HepG2 (cell line): Measurements from ENCODE around the gene CCDC183. TPM values are rescaled to one million over a fixed set of nuclear protein-coding genes. Genes with fewer than 3 reads are reported as not detected.
A peak's percentile ranks its signal among the peaks of the same experiment; 100 is the strongest.
"Not testable (repeated sequence)": the region's sequence is repeated elsewhere in the genome, so short reads cannot be mapped to it uniquely, and the experiment has no call there.

Experiments
- ATAC-seq: fragments of 200-7000 bp; cut with Tn5 transposase; 3 replicates; pipeline ENCODE4 v1.9.1; 2020; ENCODE audit warnings: mild to moderate bottlenecking, moderate library complexity
- BruUV-seq: library from RNA; stranded (reverse); fragments of 400-500 nt; replicated peaks from 2 replicates; lab custom pipeline; 2021; lab: Mats Ljungman, UMichigan
- CTCF ChIA-PET: fragments of 300-600 bp; formaldehyde crosslinking; extraction: SDS; loops from one replicate; lab custom pipeline; 2021; ENCODE audit warnings: low total read pairs, inconsistent platforms, low intra/inter-chr PET ratio; lab: Yijun Ruan, JAX
- POLR2A ChIA-PET: fragments of 350-600 bp; sonication (Branson Sonifier 250); formaldehyde crosslinking; loops from one replicate; lab custom pipeline; 2020; ENCODE audit warnings: antibody characterized with exemption, inconsistent platforms; lab: Yijun Ruan, JAX
- DNase-seq: peaks from one replicate; pipeline ENCODE4 v3.0.0-alpha.2; 2015; ENCODE audit warnings: low spot score
- FAIRE-seq: peaks from 3 replicates; lab custom pipeline; 2011; peaks lifted over from hg19 to GRCh38; lab: Jason Lieb, UNC
- H2AFZ ChIP-seq: one replicate; pipeline ENCODE4 v1.6.1; 2011; ENCODE audit warnings: low read length, inconsistent platforms
- H3K27ac ChIP-seq: fragments of 300-600 bp; 3 replicates; pipeline ENCODE4 v1.8.0; 2011; ENCODE audit warnings: mixed run types, mild to moderate bottlenecking, mixed read lengths, low read length, inconsistent platforms; ENCODE audit not compliant: insufficient read depth; ENCODE audit errors: extremely low read length
- H3K27me3 ChIP-seq, 2 experiments: fragments of 200-600 bp in 1 of 2; 2 replicates in 1 of 2; 3 replicates in 1 of 2; pipeline versions ENCODE4 v1.6.0 to v1.8.0; 2011; ENCODE audit warnings: low read length in 2 of 2, mild to moderate bottlenecking in 2 of 2, moderate library complexity in 2 of 2, inconsistent platforms in 1 of 2; ENCODE audit not compliant: insufficient read depth in 2 of 2, control insufficient read depth in 1 of 2
- H3K36me3 ChIP-seq, 2 experiments: fragments of 200-600 bp in 1 of 2; replicated peaks in 1 of 2; 2 replicates in 1 of 2; 3 replicates in 1 of 2; pipeline versions ENCODE4 v1.5.1 to v1.8.0; 2011; ENCODE audit warnings: low read length in 2 of 2, inconsistent platforms in 1 of 2; ENCODE audit not compliant: insufficient read depth in 2 of 2, control insufficient read depth in 1 of 2
- H3K4me1 ChIP-seq: 2 replicates; pipeline ENCODE4 v1.5.1; 2012; ENCODE audit warnings: low read length, inconsistent platforms; ENCODE audit not compliant: insufficient read depth
- H3K4me2 ChIP-seq: 2 replicates; pipeline ENCODE4 v1.6.0; 2011; ENCODE audit warnings: low read depth, low read length, inconsistent platforms
- H3K4me3 ChIP-seq, 3 experiments: fragments of 200-600 bp in 1 of 3; sonication (generic), shearing (Covaris generic) in 1 of 3; replicated peaks in 1 of 3; 2 replicates each; pipeline ENCODE4 v1.5.1; 2011 to 2016; ENCODE audit warnings: low read length in 3 of 3, inconsistent platforms in 2 of 3, low read depth in 2 of 3, mild to moderate bottlenecking in 2 of 3, control low read depth in 1 of 3, mixed read lengths in 1 of 3; ENCODE audit not compliant: insufficient read depth in 1 of 3
- H3K79me2 ChIP-seq: one replicate; pipeline ENCODE4 v1.6.1; 2011; ENCODE audit warnings: low read length, inconsistent platforms; ENCODE audit not compliant: insufficient read depth
- H3K9ac ChIP-seq: 2 replicates; pipeline ENCODE4 v1.6.0; 2011; ENCODE audit warnings: mild to moderate bottlenecking, low read depth, low read length, inconsistent platforms; ENCODE audit not compliant: insufficient read depth
- H3K9me3 ChIP-seq: 2 replicates; pipeline ENCODE4 v1.5.1; 2012; ENCODE audit warnings: mild to moderate bottlenecking, low read length
- H4K20me1 ChIP-seq: 2 replicates; pipeline ENCODE4 v1.6.0; 2011; ENCODE audit warnings: inconsistent platforms, mild to moderate bottlenecking, low read length, moderate library complexity; ENCODE audit not compliant: insufficient read depth
- AGO1 ChIP-seq: fragments of 200-400 bp; formaldehyde crosslinking; IDR thresholded peaks from 2 replicates; pipeline ENCODE4 v1.6.1; 2017; ENCODE audit warnings: mild to moderate bottlenecking, low read depth, low read length, moderate library complexity; ENCODE audit not compliant: poor library complexity, severe bottlenecking
- AKAP8 ChIP-seq: sonication (generic); formaldehyde crosslinking; IDR thresholded peaks from 2 replicates; pipeline ENCODE4 v1.5.1; 2020; ENCODE audit warnings: mild to moderate bottlenecking, missing genetic modification reagents
- ARID4A ChIP-seq: sonication (generic); formaldehyde crosslinking; IDR thresholded peaks from 2 replicates; pipeline ENCODE4 v1.5.0; 2020; ENCODE audit warnings: mild to moderate bottlenecking, missing genetic modification reagents, borderline replicate concordance
- CTCF ChIP-seq: sonication (generic); formaldehyde crosslinking; IDR thresholded peaks from 2 replicates; pipeline ENCODE4 v1.5.0; 2020; ENCODE audit warnings: mild to moderate bottlenecking, missing genetic modification reagents, moderate library complexity
- HDAC1 ChIP-seq: sonication (generic); formaldehyde crosslinking; IDR thresholded peaks from 2 replicates; pipeline ENCODE4 v1.5.1; 2020; ENCODE audit warnings: mild to moderate bottlenecking, missing genetic modification reagents
- HOXA3 ChIP-seq: sonication (generic); formaldehyde crosslinking; IDR thresholded peaks from 2 replicates; pipeline ENCODE4 v1.5.0; 2020; ENCODE audit warnings: missing genetic modification reagents
- IRF2 ChIP-seq: IDR thresholded peaks from 2 replicates; pipeline ENCODE4 v1.6.1; 2018; ENCODE audit warnings: missing genetic modification reagents, missing compliant biosample characterization
- KDM2A ChIP-seq: sonication (generic); formaldehyde crosslinking; IDR thresholded peaks from 2 replicates; pipeline ENCODE4 v1.4.0; 2020; ENCODE audit warnings: low read depth, missing genetic modification reagents, borderline replicate concordance
- KDM5B ChIP-seq: sonication (generic); formaldehyde crosslinking; IDR thresholded peaks from 2 replicates; pipeline ENCODE4 v1.4.0; 2020; ENCODE audit warnings: missing genetic modification reagents, mild to moderate bottlenecking, borderline replicate concordance
- MXD1 ChIP-seq: sonication (generic); formaldehyde crosslinking; IDR thresholded peaks from 2 replicates; pipeline ENCODE4 v1.4.0; 2020; ENCODE audit warnings: mild to moderate bottlenecking, missing genetic modification reagents
- PHF21A ChIP-seq: sonication (generic); formaldehyde crosslinking; IDR thresholded peaks from 2 replicates; pipeline ENCODE4 v1.5.0; 2020; ENCODE audit warnings: mild to moderate bottlenecking, missing genetic modification reagents
- RAD21 ChIP-seq: fragments of 450-650 bp; formaldehyde crosslinking; IDR thresholded peaks from 2 replicates; pipeline ENCODE4 v1.5.0; 2020; ENCODE audit warnings: mild to moderate bottlenecking
- SP1 ChIP-seq, 2 experiments: fragments of 450-650 bp in 1 of 2; sonication (generic) in 1 of 2; formaldehyde crosslinking in 1 of 2; IDR thresholded peaks; 2 replicates each; pipeline versions ENCODE4 v1.4.0 to v1.6.1; 2016 to 2020; ENCODE audit warnings: missing genetic modification reagents in 1 of 2
- SP5 ChIP-seq: IDR thresholded peaks from 2 replicates; pipeline ENCODE4 v1.6.1; 2016; ENCODE audit warnings: low read depth, borderline replicate concordance
- STAG1 ChIP-seq: sonication (generic); formaldehyde crosslinking; IDR thresholded peaks from 2 replicates; pipeline ENCODE4 v1.4.0; 2020; ENCODE audit warnings: missing genetic modification reagents
- WGBS: methylation state at CpG from one replicate; pipeline ENCODE4 v1.1.6; 2017; ENCODE audit warnings: low lambda C conversion rate; 5-methylcytosine and 5-hydroxymethylcytosine counted together
- in situ Hi-C: cut with HindIII; loops from 2 replicates; pipeline ENCODE4 v1.10.0; 2017; ENCODE audit warnings: low pct_unique_long_range_greater_than_20kb; ENCODE audit not compliant: extremely low pct_ligation_motif_present
- intact Hi-C: fragments of 100-400 bp; cut with micrococcal nuclease; formaldehyde crosslinking; loops from one replicate; pipeline ENCODE4 v1.10.0; 2022; ENCODE audit not compliant: unreplicated experiment
- polyA plus RNA-seq, 8 experiments: library from polyadenylated mRNA; depleted of rRNA in 3 of 8; stranded (reverse) in 7 of 8; unstranded in 1 of 8; fragments of >200 nt; fragmentation: Illumina TruSeq in 4 of 8; extraction: Trizol in 4 of 8; gene quantifications; 2 replicates each; pipeline versions ENCODE4 v1.2.1 to v1.2.3, GENCODE V29; 2011 to 2016; ENCODE audit warnings: low read depth in 4 of 8, missing spikeins in 1 of 8, mixed read lengths in 1 of 8; ENCODE audit not compliant: insufficient read depth in 1 of 8
- total RNA-seq, 5 experiments: library from RNA; depleted of rRNA; stranded (reverse); fragments of >200 nt; fragmentation: Illumina TruSeq; extraction: Trizol; gene quantifications; 2 replicates each; pipeline ENCODE4 v1.2.3, GENCODE V29; 2016; ENCODE audit warnings: low read depth in 1 of 5

The CCDC183 gene
- total and polyA plus RNA-seq, 2 of the 13 experiments (the other 11 are each of a cell fraction or from before 2014, with no cell fraction given): 5.0 to 66.4 TPM

- H3K4me1 ChIP-seq: peaks cover 41% of the 10 kb centered on the region
- DNase-seq; ATAC-seq; H2AFZ ChIP-seq; CTCF ChIA-PET; H4K20me1 ChIP-seq; H3K27me3 ChIP-seq; H3K79me2 ChIP-seq; H3K36me3 ChIP-seq; FAIRE-seq; H3K9ac ChIP-seq; BruUV-seq; intact Hi-C loops; H3K9me3 ChIP-seq; TF ChIP-seq SP1 (IDR thresholded peaks at IDR 0.05): not testable (repeated sequence)
- POLR2A ChIA-PET: interaction anchor here (1.2 to 2.3 kb wide), 2 partner anchors 22 to 41 kb away, joined by 3 to 7 read pairs; partner anchors contain the start of gene EDF1
- WGBS: 97% methylated on average over 34 of the region's 99 CpGs
- in situ Hi-C loops: loop anchor here (10.0 kb wide), 1 partner anchor 191 kb away; the partner anchor contains the start of gene FUT7
- H3K4me2 ChIP-seq: peak overlapping the region; percentile 77
- H3K27ac ChIP-seq: peak overlapping the region; percentile 63
- H3K4me3 ChIP-seq: peak overlapping the region; percentile 16 to 61 (median 58); a peak in 4 of 6 replicates
- TF ChIP-seq MXD1 (CRISPR knock-in tag): 0 out of 2 replicates have a peak, but pooled peaks have one; percentile 14
- TF ChIP-seq RAD21 (CRISPR knock-in tag): 0 out of 2 replicates have a peak, but pooled peaks have one; percentile 36
- TF ChIP-seq IRF2 (CRISPR knock-in tag): 0 out of 2 replicates have a peak, but pooled peaks have one; percentile 44
- TF ChIP-seq CTCF (CRISPR knock-in tag): peak; percentile 79
- peak; percentile 24; the same call in 1 of the 2 replicates for TF ChIP-seq KDM5B
- peak; percentile 33; the same call in 1 of the 2 replicates for TF ChIP-seq STAG1
- TF ChIP-seq SP5 (CRISPR knock-in tag): peak; percentile 53; the same call in 1 of the 2 replicates
- peak; percentile 32; the same call in 1 of the 2 replicates for TF ChIP-seq HDAC1 (CRISPR knock-in tag)
- peak; percentile 46 for TF ChIP-seq ARID4A (CRISPR knock-in tag)
- TF ChIP-seq AGO1: peak; percentile 54
- TF ChIP-seq SP1 (CRISPR knock-in tag; IDR thresholded peaks at IDR 0.05): peak; percentile 58
- peak; percentile 33; the same call in 1 of the 2 replicates for TF ChIP-seq KDM2A (CRISPR knock-in tag)
- peak; percentile 51; the same call in 1 of the 2 replicates for TF ChIP-seq HOXA3 (CRISPR knock-in tag)
- TF ChIP-seq AKAP8 (CRISPR knock-in tag): peak; percentile 97
- TF ChIP-seq PHF21A (CRISPR knock-in tag): peak; percentile 50; the same call in 1 of the 2 replicates
Measured at GRCh38 chr9:136843801-136844740, 47.9 kb downstream of the CCDC183 start.
